Muscle of leg (tissue), 11 donors: ENCODE measurements around the gene CD93. TPM values are rescaled to one million over a fixed set of nuclear protein-coding genes. Genes with fewer than 3 reads are reported as not detected.

Experiments
- DNase-seq: peaks from one replicate; pipeline ENCODE4 v3.0.0; 2013
- H3K27ac ChIP-seq: one replicate; pipeline ENCODE4 v1.5.1; 2013; ENCODE audit warnings: mild to moderate bottlenecking, low read length, control low read depth
- H3K27me3 ChIP-seq: one replicate; pipeline ENCODE4 v1.6.1; 2013; ENCODE audit warnings: low read length; ENCODE audit not compliant: control insufficient read depth, insufficient read depth
- H3K36me3 ChIP-seq: one replicate; pipeline ENCODE4 v1.6.1; 2013; ENCODE audit warnings: low read length; ENCODE audit not compliant: control insufficient read depth, insufficient read depth
- H3K4me1 ChIP-seq: one replicate; pipeline ENCODE4 v1.6.1; 2013; ENCODE audit warnings: low read length; ENCODE audit not compliant: control insufficient read depth, insufficient read depth
- H3K4me3 ChIP-seq: one replicate; pipeline ENCODE4 v1.5.1; 2013; ENCODE audit warnings: low read length, control low read depth
- H3K9me3 ChIP-seq: replicated peaks from 2 replicates; pipeline ENCODE4 v1.6.1; 2013; ENCODE audit warnings: low read depth, low read length; ENCODE audit not compliant: control insufficient read depth
- WGBS: methylation state at CpG from one replicate; pipeline ENCODE4 v1.1.5; 2013; ENCODE audit warnings: missing lambda C conversion rate; ENCODE audit not compliant: insufficient coverage; 5-methylcytosine and 5-hydroxymethylcytosine counted together
- polyA plus RNA-seq, 8 donors: library from polyadenylated mRNA; unstranded; fragments of 120-200 nt; gene quantifications; one replicate each; pipeline versions ENCODE4 v1.2.1 to v1.2.3, GENCODE V29; 2013; ENCODE audit warnings: inconsistent platforms in 1 of 8, low replicate concordance in 1 of 8; ENCODE audit not compliant: insufficient read length in 8 of 8, insufficient read depth in 1 of 8
- total RNA-seq: library from RNA; stranded (reverse); fragments of 120-200 nt; gene quantifications from one replicate; pipeline ENCODE4 v1.2.4, GENCODE V29; 2013

Gene CD93
- total and polyA plus RNA-seq, 9 donors: 48.2 to 69.8 (median 59.7) TPM

GRCh38 chr20:23100720-23101107 lies 14.6 kb upstream of the CD93 start:
- Histone ChIP-seq H3K27me3 (no peaks in the 10 kb centered on the region), H3K36me3 (no peaks in the 10 kb centered on the region), H3K9me3 (no peaks in the 10 kb centered on the region), H3K4me3 (no peak overlapping the region), H3K4me1 (peaks cover 26% of the 10 kb centered on the region), H3K27ac (no peak overlapping the region)
- DNase-seq: no peak

DNA sequence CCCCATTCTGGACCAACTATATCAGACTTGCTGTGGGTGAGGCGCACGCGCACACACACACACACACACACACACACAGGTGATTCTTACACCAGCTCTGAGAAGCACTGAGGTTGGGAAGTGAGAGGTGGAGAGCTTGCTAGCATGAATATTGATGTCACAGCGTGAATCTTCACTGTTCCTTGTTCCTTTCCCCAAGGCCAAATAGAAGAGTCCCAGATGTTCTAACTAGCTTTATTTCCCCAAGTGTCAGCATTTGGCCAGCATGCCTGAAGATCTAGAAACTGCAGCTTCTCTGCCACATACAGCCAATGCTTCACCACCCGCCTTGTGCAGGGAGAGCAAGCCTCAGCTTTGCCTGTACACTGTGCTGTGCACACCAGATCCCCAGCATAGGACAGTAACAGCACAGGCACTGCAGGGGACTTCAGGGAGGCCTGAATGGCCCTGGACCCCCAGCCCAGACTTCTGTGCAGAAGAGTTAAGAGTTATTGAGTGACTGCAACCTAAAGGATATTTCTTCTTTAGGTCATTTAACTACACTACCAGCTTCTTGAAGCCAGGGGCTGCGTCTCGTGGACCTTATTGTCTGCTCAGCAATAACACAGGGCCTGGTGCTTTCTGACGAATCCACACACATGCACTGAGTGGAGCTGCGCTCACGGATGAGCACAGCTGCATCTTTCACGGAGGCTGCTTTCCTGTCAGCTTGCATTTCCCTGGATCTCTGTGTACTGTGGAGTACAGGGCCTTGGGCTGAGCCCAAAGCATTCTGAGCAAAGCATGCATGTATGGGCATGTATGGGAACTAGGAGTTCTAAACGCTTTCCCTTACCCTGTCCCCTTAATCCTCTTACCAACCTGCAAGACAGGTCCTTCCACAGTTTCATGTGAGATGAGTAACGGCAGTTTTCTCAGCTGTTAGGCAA lies 13.9 kb upstream of the CD93 start:
- H3K27ac ChIP-seq: no peak overlapping the region
- no peaks in the 10 kb centered on the region for H3K27me3 ChIP-seq
- H3K4me1 ChIP-seq: peaks cover 20% of the 10 kb centered on the region
- H3K9me3 ChIP-seq: no peaks in the 10 kb centered on the region
- no peak overlapping the region for H3K4me3 ChIP-seq
- 47% methylated on average over 5 of the region's 13 CpGs for WGBS
- DNase-seq: peak; percentile 53
- no peaks in the 10 kb centered on the region for H3K36me3 ChIP-seq

DNA sequence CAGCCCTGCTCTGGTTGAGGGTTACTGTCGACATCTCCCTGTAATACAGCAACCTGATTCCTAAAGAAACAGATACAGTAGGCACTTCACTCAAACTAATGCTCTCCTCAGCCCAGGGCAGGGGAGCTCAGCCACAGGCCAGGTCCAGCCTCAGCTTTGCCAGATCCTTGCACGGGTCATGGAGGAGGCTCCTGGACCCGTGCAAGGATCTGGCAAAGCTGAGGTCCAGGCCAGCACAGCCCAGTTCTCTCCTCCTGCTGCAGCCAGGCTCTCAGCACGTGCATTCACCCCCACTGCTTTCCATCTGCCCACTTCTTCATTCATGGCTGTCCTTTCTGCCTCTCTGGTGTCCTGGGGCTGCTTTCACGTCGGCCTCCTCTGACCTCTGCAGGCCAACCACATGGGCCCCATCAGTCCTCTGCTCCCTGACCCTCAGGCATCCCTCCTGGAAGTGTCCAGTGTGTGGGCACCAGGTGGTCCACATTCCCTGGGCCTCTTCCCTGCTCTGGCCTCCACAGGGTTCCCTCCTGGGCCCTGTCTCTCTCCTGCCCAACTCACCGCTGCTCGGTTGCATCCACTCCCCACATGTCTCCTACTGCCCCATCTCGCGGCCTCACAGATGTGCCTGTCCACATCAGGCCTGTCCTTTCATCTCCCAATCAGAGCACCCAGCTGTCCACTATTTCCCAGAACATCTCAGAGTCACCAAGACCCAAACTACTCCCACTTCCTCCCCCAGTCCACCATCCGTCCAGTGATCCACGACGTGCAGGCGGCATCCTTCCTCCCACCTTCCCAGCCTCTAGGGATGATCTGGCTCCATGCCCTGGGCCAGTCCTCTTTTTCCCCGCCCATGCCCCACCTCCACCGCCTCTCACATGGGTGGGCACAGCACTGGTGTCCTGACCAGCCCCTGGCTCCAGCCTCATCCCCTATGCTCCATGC lies 11.8 kb upstream of the CD93 start:
- WGBS: 59% methylated on average over 14 of the region's 16 CpGs
- Histone ChIP-seq H3K9me3 (no peaks in the 10 kb centered on the region), H3K4me1 (peaks cover 11% of the 10 kb centered on the region), H3K36me3 (no peaks in the 10 kb centered on the region), H3K27ac (no peak overlapping the region), H3K4me3 (no peak overlapping the region), H3K27me3 (peaks cover 2% of the 10 kb centered on the region)
- no peak for DNase-seq

- peaks cover 9% of the 10 kb centered on the region for H3K4me1 ChIP-seq
- H3K4me3 ChIP-seq: no peak overlapping the region
- no peaks in the 10 kb centered on the region for H3K36me3 ChIP-seq
- no peaks in the 10 kb centered on the region for H3K9me3 ChIP-seq
- 88% methylated on average over 9 of the region's 11 CpGs for WGBS
- peaks cover 2% of the 10 kb centered on the region for H3K27me3 ChIP-seq
- DNase-seq: no peak
- H3K27ac ChIP-seq: no peak overlapping the region
Observed at GRCh38 chr20:23096986-23097520, 10.9 kb upstream of the CD93 start.

GRCh38 chr20:23096097-23096496 lies 10.0 kb upstream of the CD93 start:
- Histone ChIP-seq H3K4me3 (no peak overlapping the region), H3K27me3 (peaks cover 2% of the 10 kb centered on the region), H3K9me3 (no peaks in the 10 kb centered on the region), H3K36me3 (no peaks in the 10 kb centered on the region), H3K27ac (no peak overlapping the region), H3K4me1 (peaks cover 13% of the 10 kb centered on the region)
- no peak for DNase-seq
- 93% methylated on average over 2 of the region's 3 CpGs for WGBS

- no peak overlapping the region for H3K4me3 ChIP-seq
- 81% methylated on average over 2 of the region's 3 CpGs for WGBS
- DNase-seq: no peak
- no peaks in the 10 kb centered on the region for H3K9me3 ChIP-seq
- no peak overlapping the region for H3K27ac ChIP-seq
- peaks cover 12% of the 10 kb centered on the region for H3K4me1 ChIP-seq
- H3K36me3 ChIP-seq: no peaks in the 10 kb centered on the region
- peaks cover 2% of the 10 kb centered on the region for H3K27me3 ChIP-seq
Observed at GRCh38 chr20:23095499-23095898, 9.4 kb upstream of the CD93 start.

GRCh38 chr20:23094927-23095326 lies 8.8 kb upstream of the CD93 start:
- Histone ChIP-seq H3K4me3 (no peak overlapping the region), H3K36me3 (no peaks in the 10 kb centered on the region), H3K9me3 (no peaks in the 10 kb centered on the region), H3K4me1 (peaks cover 6% of the 10 kb centered on the region), H3K27ac (no peak overlapping the region), H3K27me3 (peaks cover 2% of the 10 kb centered on the region)
- 100% methylated on average over 1 of the region's 8 CpGs for WGBS
- no peak for DNase-seq

- 87% methylated on average over 10 of the region's 13 CpGs for WGBS
- peaks cover 2% of the 10 kb centered on the region for H3K27me3 ChIP-seq
- H3K36me3 ChIP-seq: no peaks in the 10 kb centered on the region
- peaks cover 5% of the 10 kb centered on the region for H3K4me1 ChIP-seq
- H3K4me3 ChIP-seq: no peak overlapping the region
- H3K27ac ChIP-seq: no peak overlapping the region
- no peaks in the 10 kb centered on the region for H3K9me3 ChIP-seq
- no peak for DNase-seq
Observed at GRCh38 chr20:23094213-23094896, 8.2 kb upstream of the CD93 start.

GRCh38 chr20:23093613-23094012 lies 7.5 kb upstream of the CD93 start:
- DNase-seq: no peak
- no peaks in the 10 kb centered on the region for H3K36me3 ChIP-seq
- WGBS: 71% methylated on average over 3 of the region's 3 CpGs
- H3K4me1 ChIP-seq: peaks cover 5% of the 10 kb centered on the region
- no peak overlapping the region for H3K27ac ChIP-seq
- H3K9me3 ChIP-seq: no peaks in the 10 kb centered on the region
- no peak overlapping the region for H3K4me3 ChIP-seq
- peaks cover 2% of the 10 kb centered on the region for H3K27me3 ChIP-seq
